ENCODE results near the gene KCNIP1.

KCNIP1 gene

DNA sequence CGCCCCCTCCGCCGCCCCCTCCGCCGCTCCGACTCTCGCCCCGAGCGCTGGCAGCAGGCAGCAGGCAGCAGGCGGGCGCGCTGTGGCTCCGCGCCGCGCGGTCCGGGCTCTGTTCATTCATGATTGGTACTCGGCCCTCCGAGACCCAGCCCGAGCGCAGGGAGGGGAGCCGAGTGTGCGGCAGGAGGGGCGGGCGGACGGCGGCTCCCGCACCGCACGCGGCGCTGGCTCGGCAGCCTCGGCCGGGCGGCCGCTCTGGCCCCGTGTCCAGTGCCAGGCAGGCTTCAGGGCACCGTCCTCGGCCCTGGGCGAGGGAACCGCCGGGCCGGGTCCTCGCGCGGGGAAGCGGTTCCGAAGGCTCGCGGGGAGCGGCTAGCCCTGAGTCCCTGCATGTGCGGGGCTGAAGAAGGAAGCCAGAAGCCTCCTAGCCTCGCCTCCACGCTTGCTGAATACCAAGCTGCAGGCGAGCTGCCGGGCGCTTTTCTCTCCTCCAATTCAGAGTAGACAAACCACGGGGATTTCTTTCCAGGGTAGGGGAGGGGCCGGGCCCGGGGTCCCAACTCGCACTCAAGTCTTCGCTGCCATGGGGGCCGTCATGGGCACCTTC lies at the start of gene KCNIP1:
Gene KCNIP1 (plus strand): TSS at position 31 of the 607 bp plus-strand sequence.
- no peak for FAIRE-seq

DNA sequence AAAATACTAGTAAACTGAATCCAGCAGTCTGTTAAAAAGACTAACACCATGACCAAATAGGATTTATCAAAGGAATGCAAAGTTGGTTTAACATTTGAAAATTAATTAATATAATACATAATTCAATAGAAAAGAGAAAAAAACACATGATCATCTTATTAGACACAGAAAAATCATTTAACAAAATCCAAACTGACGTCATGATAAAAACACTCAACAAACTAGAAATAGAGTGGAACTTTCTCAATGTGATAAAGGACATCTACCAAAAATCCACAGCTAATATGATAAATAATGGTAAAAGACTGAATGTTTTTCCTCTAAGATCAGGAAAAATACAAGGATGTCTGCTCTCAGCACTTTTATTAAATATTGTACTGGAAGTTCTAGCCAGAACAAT lies 40.4 kb upstream of the KCNIP1 start:
- no peak for FAIRE-seq

DNA sequence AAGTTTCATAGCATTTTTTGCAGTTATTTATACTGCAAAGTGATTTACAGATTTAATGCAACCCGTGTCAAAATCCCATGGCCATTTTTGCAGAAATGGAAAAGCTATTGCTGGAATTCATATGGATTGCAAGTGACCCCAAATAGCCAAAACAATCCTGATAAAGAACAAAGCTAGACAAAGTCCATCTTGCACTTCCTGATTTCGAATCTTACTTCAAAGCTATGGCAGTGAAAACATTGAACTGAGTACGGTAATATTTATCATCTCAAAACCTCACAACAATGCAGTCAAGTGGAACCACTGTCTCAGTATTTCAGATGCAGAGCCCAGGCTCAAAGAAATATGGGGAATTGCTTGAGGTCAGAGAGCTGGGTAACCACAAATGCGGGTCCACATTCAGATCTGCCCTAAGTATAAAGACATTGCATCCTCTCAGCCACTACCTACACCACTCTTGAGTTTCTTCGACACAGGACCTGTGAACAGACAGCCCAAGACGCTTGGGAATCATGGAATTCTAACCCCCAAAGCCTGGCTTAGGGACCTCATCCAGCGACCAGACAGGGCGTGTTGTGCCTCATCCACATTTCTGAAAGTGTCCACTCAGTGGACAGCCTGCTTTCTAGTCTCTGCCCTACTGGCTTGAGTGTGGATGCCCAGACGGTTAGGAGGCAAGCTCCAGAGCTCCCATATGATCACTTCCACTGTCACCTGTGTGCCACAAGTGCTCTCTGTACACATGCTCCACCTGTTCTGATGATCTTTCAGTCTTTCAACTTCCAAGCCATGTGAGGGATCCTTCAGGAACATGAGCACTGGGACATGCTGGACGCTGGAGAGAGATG lies 39.3 kb upstream of the KCNIP1 start:
- no peak for FAIRE-seq

DNA sequence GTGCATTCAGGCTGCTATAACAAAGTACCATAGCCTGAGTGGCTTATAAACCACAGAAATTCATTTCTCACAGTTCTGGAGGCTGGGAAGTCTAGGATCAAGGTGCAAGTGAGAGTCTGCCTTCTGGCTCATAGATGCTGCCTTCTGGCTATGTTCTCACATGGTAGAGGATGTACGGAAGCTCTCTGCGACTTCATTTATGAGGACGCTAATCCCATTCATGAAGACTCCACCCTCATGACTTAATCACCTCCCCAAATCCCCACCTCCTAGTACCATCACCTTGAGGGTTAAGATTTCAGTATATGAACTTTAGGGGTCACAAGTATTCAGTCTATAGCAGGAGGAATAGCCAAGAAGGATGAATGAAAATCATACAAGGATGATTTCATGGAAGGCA lies 37.3 kb upstream of the KCNIP1 start:
- FAIRE-seq, result no peak

DNA sequence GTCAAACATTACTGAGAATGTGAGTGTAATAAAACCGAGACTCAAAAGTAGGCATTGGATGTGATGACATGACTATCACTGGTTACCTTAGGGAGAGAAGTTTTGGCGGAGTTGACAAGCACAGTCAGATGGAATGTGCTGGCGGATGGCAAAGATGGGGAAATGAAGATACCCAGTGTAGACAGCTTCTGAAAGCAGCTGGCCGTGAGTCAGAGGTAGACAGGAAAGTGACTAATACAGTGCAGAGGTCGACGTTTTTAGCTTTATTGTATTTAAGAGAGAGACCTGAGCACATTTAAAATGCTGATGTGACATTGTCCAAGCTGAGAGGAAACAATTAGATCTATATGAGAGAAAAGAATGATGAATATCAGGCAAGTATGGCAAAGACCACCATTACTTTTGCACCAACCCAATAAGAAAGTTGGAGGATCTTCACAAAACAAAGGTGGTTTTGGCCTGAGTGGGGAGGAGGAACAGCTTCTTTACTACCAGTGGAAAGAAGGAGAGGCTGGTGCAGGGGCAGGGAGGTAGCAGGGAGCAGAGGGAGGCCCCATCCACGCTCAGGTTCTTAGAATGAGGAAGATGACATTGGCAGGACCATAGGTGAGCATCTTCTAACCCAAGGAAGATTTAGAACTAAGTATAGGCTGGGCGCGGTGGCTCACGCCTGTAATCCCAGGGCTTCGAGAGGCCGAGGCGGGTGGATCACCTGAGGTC lies 36.7 kb upstream of the KCNIP1 start:
- FAIRE-seq, result no peak

DNA sequence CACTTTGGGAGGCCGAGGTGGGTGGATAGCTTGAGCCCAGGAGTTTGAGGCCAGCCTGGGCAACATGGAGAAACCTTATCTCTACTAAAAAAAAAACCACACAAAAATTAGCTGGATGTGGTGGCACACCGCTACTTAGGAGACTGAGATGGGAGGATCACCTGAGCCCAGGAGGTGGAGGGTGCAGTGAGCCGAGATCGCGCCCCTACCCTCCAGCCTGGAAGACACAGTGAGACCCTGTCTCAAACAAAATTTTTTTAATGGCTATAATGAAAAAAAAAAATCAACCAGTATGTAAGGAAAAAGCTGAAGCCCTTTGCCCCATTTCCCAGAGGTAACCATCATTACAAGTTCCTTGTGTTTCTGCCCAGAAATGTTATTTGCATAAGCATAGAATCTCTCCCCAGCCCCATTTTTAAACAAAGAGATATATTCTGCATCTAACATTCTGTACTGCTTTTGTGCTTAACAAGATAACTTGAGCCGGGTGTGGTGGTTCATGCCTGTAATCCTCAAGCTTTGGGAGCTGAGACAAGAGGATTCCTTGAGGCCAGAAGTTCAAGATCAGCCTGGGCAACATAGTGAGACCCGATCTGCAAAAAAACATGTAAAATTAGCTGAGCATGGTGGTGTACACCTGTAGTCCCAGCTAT lies 35.1 kb upstream of the KCNIP1 start:
- no peak for FAIRE-seq

DNA sequence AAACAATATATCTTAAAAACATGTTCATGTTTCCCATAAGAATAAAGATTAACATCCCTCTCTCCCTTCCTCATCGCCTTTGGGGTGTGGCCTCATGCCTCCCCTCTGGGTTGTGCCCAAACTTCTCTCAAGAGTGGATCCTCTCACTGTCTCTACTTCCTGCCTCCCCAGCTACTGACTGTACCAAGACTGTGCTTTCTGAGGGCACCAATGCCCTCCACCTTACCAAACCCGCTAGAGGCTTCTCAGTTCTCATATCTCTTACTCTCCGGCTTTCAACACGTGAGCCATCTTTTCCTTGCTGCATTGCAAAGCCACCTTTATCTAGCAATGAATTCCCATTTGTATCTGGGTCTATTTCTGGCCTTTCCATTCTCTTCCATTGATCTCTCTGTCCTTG lies 34.4 kb upstream of the KCNIP1 start:
- FAIRE-seq, result no peak

DNA sequence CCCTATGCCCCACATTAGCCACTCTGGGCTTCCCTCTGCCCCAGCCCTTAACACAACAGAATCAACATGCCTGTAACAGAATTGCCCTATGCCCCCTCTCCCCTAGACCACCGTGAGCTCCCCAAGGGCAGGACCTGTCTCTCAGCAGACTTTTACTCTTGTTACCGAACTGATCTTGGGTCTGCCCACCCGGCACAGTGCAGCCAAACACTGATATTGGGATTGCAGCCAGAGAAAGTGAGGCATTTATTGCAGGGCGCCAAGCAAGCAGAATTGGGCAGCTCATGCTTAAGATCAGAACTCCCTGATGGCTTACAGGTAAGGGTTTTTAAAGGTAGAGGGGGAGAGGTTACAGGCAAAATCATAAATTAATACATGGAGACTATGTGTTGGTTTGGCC lies 33.5 kb upstream of the KCNIP1 start:
- FAIRE-seq, result no peak

DNA sequence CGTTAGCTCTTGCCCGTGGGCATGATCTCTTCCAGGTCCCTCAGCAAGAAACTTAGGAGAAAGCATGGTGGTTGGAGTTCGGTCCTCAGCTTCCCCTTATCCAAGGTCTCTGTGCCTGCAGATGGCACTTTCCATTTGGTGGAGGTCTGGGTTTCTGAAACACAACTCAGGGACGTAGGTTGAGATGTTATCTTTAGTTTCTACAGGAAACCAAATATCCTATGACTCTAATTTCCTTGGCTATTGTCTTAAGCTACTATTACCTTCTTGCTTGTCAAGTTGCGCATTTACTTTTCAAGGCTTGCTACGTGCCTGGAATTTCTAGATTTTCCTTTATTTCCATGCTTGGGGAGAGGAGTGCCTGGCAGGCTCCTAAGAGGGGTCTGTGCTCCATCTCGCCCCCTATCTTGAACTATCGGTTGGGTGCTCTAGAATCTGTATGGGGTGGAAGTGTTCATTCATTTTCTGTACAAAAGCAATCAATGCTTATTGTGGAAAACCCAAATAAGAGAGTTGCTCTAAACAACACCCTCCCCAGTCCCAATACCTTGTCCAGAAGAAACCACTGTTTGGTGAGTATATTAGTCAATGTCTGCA lies 32.9 kb upstream of the KCNIP1 start:
- FAIRE-seq, result no peak

DNA sequence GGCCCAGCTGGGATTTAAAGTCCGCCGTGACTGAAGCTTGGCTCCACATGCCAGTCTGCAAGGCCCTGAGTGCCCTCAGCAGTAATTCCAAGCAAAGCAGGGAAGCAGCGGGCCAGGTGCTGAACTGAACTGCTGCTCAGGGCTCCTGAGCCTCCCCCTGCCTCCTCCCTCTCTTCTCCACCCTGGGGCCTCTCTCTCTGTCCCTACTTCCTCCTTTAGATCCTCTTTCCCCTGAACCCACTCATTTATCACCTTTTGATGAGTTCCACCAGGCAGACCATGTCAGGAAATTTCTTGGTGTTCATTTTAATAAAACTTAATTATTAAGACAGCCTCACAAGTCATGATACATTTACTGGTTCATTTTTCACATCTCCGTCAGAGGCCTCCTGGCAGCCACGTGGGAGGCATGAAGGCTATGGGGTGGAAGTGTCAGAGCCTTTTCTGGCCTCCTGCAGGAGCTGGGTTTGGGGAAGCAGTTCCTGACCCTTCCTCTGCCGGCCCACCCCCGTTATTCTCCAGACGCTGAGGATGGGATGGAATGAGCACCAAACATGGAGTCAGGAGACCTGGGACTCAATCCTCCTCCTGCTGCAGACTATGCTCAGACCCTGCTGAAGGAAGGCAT lies 32.2 kb upstream of the KCNIP1 start:
- FAIRE-seq, result no peak

DNA sequence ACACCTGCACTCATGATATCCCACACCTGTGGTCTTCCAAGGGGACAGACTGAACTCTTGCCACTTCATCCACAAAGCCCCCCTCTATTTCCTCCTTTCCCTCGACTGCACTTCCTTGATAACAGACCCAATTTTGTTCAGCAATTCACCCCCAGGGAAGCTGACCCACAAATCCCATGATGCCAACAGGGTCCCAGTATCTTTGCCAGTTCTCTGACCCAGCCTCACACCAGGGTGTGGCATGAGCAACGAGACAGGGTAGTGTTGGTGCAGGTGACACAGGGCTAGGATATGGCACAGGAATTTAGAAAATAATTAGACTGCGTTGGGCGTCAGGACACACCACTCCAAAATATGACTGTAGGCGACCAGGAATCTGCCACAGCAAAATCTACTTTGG lies 30.2 kb upstream of the KCNIP1 start:
- FAIRE-seq, result no peak

DNA sequence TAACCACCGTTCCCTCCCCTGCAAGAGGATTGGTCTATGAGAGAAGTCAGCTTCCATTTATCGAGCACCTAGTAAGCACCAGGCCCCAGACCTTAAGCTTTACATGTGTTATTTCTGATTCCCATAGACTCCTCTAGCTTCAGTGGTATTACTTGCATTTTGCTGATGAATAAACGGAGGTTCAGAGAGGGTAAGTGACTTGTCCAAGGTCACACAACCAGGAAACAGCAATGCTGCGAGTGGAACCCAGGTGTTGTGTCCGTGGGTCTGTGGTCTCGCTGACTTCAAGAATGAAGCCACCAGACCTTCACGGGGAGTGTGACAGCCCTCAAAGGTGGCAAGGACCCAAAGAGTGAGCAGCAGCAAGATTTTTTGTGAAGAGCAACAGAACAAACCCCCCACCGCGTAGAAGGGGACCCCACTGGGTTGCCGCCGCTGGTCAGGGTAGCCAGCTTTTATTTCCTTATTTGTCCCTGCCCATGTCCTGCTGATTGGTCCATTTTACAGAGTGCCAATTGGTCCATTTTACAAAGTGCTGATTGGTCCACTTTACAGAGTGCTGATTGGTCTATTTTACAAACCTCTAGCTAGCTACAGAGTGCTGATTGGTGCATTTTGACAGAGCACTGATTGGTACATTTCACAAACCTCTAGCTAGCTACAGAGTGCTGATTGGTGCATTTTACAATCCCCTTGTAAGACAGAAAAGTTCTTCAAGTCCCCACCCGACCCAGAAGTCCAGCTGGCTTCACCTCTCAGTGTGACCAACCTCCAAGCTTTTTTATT lies 29.1 kb upstream of the KCNIP1 start:
- FAIRE-seq, result no peak

DNA sequence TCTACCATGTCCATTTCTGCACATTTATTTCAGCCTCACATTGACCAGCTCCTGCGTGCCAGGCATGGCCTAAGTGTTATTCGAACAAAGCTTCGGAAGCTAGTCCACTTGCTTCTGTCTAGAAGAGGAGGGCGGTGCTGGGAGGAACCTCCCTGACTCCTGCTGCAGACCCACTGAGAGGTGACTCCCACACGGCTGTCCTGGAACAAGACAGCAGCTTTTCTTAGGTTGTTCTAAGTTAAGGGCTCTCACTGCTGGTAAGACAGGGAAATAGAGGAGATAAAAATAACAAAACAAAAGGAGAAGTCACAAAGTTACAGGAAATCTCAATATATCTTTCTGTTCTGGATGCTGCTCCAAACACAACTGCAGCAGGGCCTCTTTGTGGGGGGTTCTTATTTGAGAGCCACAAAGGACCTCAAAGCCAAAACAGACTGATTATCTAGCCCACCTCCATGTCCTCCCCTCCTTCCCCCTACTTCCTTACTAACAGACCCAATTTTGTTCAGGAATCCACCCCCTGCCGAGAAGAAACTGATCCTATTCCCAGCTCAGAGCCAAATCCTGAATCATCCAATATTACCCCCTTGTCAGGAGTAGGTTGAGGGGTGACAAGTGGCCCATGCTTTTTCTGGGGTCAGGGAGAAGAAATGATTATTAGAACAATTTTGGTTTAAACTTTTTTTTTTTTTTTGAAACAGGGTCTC lies 28.4 kb upstream of the KCNIP1 start:
- no peak for FAIRE-seq

DNA sequence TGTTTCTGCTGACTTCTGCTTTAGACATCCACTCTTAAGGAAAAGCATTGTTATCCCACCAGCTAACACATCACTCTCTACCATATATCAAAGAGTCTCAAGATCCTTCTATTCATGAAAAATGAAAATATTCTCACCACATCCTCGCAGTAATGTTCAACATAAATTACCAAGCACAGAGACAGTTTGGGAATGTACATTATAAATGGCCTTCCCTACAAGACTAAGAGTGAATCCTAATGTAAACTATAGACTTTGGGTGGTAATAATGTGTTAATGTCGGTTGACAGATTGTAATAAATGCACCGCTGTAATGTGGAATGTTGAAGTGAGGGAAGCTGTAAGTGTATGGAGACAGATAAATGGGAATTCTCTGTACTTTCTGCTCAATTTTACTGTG lies 27.1 kb upstream of the KCNIP1 start:
- FAIRE-seq, result no peak

DNA sequence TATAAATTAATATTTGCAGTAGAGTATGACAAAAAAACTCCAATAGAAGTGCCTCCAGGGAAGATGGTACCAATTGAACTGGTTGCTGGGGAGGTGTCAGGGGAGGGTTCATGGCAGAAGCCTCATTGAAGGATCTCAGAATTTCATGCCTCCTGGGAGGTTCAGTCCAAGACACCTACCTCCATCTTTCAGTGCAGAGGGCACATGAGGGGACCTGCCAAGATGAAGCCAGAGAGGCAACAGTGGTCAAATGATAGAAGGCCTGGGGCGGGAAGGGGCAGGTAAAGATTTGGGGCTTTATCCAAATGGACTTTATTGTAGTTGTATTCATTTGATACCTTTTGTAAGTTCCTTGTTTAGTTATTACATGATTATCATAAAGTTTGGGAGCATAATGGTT lies 25.9 kb upstream of the KCNIP1 start:
- no peak for FAIRE-seq

DNA sequence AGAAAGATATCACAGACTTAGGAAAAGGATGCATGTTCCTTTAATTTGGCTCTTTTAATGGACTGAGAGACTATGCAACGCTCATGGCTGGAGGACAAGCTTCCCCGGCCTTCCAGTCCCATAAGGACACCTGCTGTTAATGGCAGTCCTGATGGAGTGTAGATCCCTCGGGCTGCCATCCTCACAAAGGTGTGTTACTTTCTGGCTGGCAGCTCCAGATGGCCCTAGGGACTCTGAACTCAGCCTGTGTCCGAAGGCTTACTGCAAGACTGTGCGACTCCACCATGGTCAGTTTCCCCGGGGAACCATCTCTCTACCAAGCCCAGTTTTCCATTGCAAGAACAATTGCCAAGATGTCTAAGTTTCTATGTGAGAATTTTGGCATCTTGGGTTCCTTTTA lies 25.5 kb upstream of the KCNIP1 start:
- no peak for FAIRE-seq

DNA sequence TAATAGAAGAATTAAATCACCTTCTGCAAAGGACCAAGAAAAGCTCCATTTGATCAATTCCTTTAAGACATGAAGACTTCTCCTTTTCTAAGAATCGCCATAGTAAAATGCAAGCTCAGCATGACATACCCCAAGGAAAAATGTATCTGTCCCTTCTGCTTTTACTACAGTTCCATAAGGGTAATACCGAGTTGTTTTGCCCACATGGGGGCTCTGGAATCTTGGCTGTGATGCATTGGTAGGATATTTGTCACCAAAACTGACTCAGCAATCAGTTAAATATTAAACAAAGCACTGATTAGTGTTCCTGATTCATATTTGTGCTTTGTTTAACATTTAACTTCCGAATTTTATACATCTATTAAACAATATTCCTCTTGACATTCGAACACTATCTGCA lies 24.3 kb upstream of the KCNIP1 start:
- FAIRE-seq, result peak; percentile 41

DNA sequence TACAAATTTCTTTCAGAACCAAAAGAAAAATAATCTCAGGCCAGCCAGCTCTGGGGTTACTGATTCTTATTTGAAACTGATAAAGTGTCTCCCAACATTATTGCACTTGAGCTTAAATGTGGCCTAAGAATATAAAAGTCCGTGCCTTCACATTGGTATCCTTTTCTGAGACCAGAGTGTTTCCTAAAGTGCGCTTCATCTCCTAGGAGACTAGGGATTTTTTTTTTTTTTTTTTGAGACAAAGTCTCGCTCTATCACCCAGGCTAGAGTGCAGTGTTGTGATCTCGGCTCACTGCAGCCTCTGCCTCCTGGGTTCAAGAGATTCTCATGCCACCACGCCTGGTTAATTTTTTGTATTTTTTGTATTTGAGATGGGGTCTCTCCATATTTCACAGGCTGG lies 23.6 kb upstream of the KCNIP1 start:
- no peak for FAIRE-seq

DNA sequence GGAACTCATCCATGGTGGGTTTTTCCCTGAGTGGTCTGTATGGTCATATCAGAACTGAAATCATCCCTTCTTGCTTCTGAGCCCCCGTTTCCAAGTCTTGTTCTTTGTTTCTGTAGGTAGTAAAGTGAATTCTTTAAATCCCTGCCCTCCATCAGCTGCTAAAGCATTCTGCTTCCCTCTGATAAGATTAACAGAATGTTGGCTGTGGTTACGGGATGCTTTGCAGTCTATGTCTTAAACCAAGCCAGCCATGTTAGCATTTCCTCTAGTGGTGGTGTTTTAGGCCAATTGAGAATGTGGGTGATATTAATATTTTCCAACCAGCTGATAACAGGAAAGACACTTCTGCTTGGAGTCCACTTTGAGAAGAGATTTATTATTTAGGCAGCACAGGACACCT lies 22.0 kb upstream of the KCNIP1 start:
- FAIRE-seq, result no peak

DNA sequence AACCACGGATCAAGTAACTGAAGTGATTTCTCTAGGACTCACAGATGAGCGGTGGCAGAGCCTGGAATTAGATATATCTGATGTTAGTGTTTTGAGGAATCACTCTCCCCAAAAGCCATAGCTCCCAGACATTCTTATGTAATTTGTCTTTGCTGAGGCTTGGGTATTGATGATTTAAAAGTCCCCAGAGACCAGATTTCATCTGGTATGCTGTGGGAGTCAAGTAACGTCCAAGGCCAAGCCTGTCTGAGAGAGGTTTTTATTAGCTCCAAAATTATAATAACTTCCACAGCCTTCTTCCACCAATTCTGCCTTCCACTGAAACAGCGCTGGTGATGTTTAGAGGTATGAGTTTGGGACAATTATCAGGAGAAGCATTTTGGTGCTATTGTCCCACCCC lies 21.3 kb upstream of the KCNIP1 start:
- FAIRE-seq, result no peak
